ENCODE results near the gene FBXO33.

DNA sequence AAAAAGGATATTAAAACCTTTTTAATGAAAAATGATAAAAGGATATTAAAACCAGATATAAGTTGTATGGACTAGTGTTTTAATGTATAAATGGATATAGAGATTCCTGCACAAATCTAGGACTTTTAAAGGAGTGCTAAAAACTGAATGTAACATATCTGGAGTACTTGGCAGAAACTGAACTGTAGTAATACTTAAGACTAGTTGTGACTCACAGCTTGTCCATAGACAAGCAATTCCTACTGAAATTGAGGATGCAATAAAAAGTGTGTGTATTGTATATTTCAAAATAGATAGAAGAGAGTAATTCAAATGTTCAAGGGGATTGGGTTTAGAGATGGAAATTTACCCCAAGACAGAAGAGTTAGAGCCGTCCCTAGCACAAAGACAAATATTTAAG lies 59.6 kb downstream of the FBXO33 start:
- TF ChIP-seq GATA3 (IDR thresholded peaks at IDR 0.05; ENCODE audit: low read depth, low read length) (no peak), GATA2 (IDR thresholded peaks at IDR 0.05; ENCODE audit: low read depth, low read length) (no peak)

All from SH-SY5Y (cell line).